OCI-LY7 (cell line): ENCODE results near the gene RFX8. TPM values are rescaled to one million over a fixed set of nuclear protein-coding genes. Genes with fewer than 3 reads are reported as not detected.
A peak's percentile ranks its signal among the peaks of the same experiment; 100 is the strongest.

Source experiments
- Bru-seq: library from RNA; stranded (reverse); fragments of 400-500 nt; gene quantifications from one replicate; lab custom pipeline; 2021; lab: Mats Ljungman, UMichigan
- BruChase-seq, 2 experiments: library from RNA; stranded (reverse); fragments of 400-500 nt; gene quantifications; one replicate each; lab custom pipeline; 2021; lab: Mats Ljungman, UMichigan
- BruUV-seq: library from RNA; stranded (reverse); fragments of 400-500 nt; replicated peaks from 2 replicates; lab custom pipeline; 2021; lab: Mats Ljungman, UMichigan
- CTCF ChIA-PET: fragments of 300-600 bp; sonication (Branson Sonifier 250); formaldehyde crosslinking; loops from one replicate; lab custom pipeline; 2022; ENCODE audit warnings: antibody characterized with exemption; ENCODE audit not compliant: unreplicated experiment; lab: Charles Lee
- POLR2A ChIA-PET: fragments of 300-600 bp; sonication (Branson Sonifier 250); formaldehyde crosslinking; loops from one replicate; lab custom pipeline; 2022; ENCODE audit warnings: antibody characterized with exemption; lab: Charles Lee
- DNase-seq: peaks from one replicate; pipeline ENCODE4 v3.0.0-alpha.2; 2015; ENCODE audit warnings: low spot score
- H2AFZ ChIP-seq: fragments of 200-600 bp; sonication (generic), shearing (Covaris generic); 2 replicates; pipeline ENCODE4 v1.6.1; 2014; ENCODE audit warnings: mild to moderate bottlenecking, antibody characterized with exemption, low read length, moderate library complexity
- H3K27ac ChIP-seq: fragments of 200-600 bp; sonication (generic); 2 replicates; pipeline ENCODE4 v1.5.1; 2014; ENCODE audit warnings: mixed run types, low read depth, mild to moderate bottlenecking, moderate library complexity, low read length, inconsistent platforms; ENCODE audit not compliant: poor library complexity, severe bottlenecking
- H3K36me3 ChIP-seq: fragments of 200-600 bp; sonication (generic); 2 replicates; pipeline ENCODE4 v1.6.1; 2014; ENCODE audit warnings: mild to moderate bottlenecking, antibody characterized with exemption, low read length, moderate library complexity, mixed read lengths; ENCODE audit not compliant: insufficient read depth
- H3K4me1 ChIP-seq: fragments of 200-600 bp; sonication (generic); 2 replicates; pipeline ENCODE4 v1.5.1; 2014; ENCODE audit warnings: mild to moderate bottlenecking, low read length; ENCODE audit not compliant: insufficient read depth, poor library complexity, severe bottlenecking
- H3K4me2 ChIP-seq: fragments of 200-600 bp; sonication (generic); 2 replicates; pipeline ENCODE4 v1.6.1; 2014; ENCODE audit warnings: mild to moderate bottlenecking, low read length
- H3K4me3 ChIP-seq: fragments of 200-600 bp; sonication (generic); 2 replicates; pipeline ENCODE4 v1.5.1; 2014; ENCODE audit warnings: mild to moderate bottlenecking, low read depth, low read length; ENCODE audit not compliant: poor library complexity, severe bottlenecking
- H3K79me2 ChIP-seq: fragments of 200-600 bp; sonication (generic); 2 replicates; pipeline ENCODE4 v1.6.1; 2016; ENCODE audit warnings: low read depth, mild to moderate bottlenecking, low read length, moderate library complexity, mixed read lengths; ENCODE audit not compliant: insufficient read depth
- H3K9me2 ChIP-seq: fragments of 200-600 bp; sonication (generic); 2 replicates; pipeline ENCODE4 v1.6.1; 2016; ENCODE audit warnings: mild to moderate bottlenecking, low read length, mixed read lengths; ENCODE audit not compliant: insufficient read depth
- H3K9me3 ChIP-seq: fragments of 200-600 bp; sonication (generic); 2 replicates; pipeline ENCODE4 v1.6.1; 2014; ENCODE audit warnings: mild to moderate bottlenecking, mixed run types, low read length, mixed read lengths
- H4K20me1 ChIP-seq: fragments of 200-600 bp; sonication (generic); 2 replicates; pipeline ENCODE4 v1.6.1; 2014; ENCODE audit warnings: mild to moderate bottlenecking, antibody characterized with exemption, low read length, moderate library complexity, mixed read lengths; ENCODE audit not compliant: insufficient read depth
- EZH2phosphoT487 ChIP-seq: fragments of 200-600 bp; sonication (generic); IDR thresholded peaks from 2 replicates; pipeline ENCODE4 v1.6.1; 2018; ENCODE audit warnings: low read depth, borderline replicate concordance, mild to moderate bottlenecking, mixed run types, antibody characterized with exemption, low read length, moderate library complexity, mixed read lengths
- intact Hi-C: fragments of 100-400 bp; cut with micrococcal nuclease; formaldehyde crosslinking; loops from one replicate; pipeline ENCODE4 v1.10.0; 2022; ENCODE audit not compliant: unreplicated experiment
- long read RNA-seq: library from polyadenylated mRNA; stranded (forward); transcript quantifications from one replicate; pipeline ENCODE4 v2.0.0, GENCODE V29; 2022
- total RNA-seq, 2 experiments: library from RNA; depleted of rRNA in 1 of 2; stranded (reverse); fragments of >200 nt in 1 of 2; shearing (Covaris generic) in 1 of 2; gene quantifications; 2 replicates each; pipeline ENCODE4 v1.2.3, GENCODE V29; 2014 to 2022
- TF ChIP-seq, protein P1 (sequence below): fragments of 200-600 bp; sonication (generic); conservative IDR thresholded peaks from 2 replicates; pipeline ENCODE4 v1.5.1; 2014; ENCODE audit warnings: mild to moderate bottlenecking, antibody characterized with exemption, low read length, moderate library complexity, mixed read lengths

RFX8 gene
- total RNA-seq (2014; rRNA removed; shearing (Covaris generic)), result not detected in 2 replicates
- not detected in 2 replicates for total RNA-seq (2022)
- not detected for Bru-seq, nascent RNA
- BruChase-seq, experiment 1, labeled RNA remaining after a 6-hour chase, result not detected
- not detected for BruChase-seq, experiment 2, labeled RNA remaining after a 2-hour chase
- long read RNA-seq, result 0 reads

DNA sequence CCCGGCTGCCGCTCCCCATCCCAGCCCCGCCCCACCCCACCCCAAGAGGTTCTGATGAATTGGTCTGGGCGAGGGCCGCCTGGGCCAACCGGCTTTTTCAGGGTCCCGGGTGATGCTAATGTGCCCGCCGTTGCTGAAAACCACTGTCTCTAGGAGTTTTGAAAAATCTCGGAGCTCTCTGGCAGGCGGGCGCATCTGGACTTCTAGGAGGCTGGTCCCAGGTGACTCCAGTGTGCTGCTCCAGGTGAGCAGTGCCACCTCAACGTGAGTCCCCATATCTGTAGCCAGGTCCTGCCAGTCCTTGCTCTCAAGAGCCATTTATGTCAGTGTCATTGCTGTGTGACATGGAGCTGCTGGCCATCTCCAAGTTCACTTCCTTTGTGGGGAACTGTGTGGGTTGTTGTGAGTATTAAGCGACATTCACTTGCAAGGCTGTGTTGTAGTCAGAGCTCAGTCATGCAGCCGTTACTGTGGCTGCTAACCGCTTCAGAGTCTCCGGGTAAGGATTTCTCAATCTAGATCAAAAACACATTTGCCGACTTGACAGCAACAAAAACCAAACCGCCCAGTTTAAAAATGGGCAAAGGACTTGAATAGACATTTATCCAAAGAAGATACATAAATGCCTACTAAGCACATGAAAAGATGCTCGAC, at the start of gene RFX8:
Gene RFX8 (minus strand): TSS at position 382 of the 654 bp plus-strand sequence. CDS start 8,264 bp downstream, outside the sequence.
- BruUV-seq, result no TSS peak
- TF ChIP-seq, protein P1, sequence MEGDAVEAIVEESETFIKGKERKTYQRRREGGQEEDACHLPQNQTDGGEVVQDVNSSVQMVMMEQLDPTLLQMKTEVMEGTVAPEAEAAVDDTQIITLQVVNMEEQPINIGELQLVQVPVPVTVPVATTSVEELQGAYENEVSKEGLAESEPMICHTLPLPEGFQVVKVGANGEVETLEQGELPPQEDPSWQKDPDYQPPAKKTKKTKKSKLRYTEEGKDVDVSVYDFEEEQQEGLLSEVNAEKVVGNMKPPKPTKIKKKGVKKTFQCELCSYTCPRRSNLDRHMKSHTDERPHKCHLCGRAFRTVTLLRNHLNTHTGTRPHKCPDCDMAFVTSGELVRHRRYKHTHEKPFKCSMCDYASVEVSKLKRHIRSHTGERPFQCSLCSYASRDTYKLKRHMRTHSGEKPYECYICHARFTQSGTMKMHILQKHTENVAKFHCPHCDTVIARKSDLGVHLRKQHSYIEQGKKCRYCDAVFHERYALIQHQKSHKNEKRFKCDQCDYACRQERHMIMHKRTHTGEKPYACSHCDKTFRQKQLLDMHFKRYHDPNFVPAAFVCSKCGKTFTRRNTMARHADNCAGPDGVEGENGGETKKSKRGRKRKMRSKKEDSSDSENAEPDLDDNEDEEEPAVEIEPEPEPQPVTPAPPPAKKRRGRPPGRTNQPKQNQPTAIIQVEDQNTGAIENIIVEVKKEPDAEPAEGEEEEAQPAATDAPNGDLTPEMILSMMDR, result no peak
- TF ChIP-seq EZH2phosphoT487, result no peak
- POLR2A ChIA-PET, result no interaction called here
- Histone ChIP-seq H2AFZ (no peak within 1 kb of the TSS), H3K27ac (no peak within 1 kb of the TSS), H3K4me1 (no peaks in the 10 kb centered on the region), H3K36me3 (no peaks in the 10 kb centered on the region), H3K4me3 (no peak within 1 kb of the TSS), H3K79me2 (no peaks in the 10 kb centered on the region), H3K4me2 (no peak within 1 kb of the TSS), H3K9me3 (no peaks in the 10 kb centered on the region), H4K20me1 (no peaks in the 10 kb centered on the region), H3K9me2 (no peaks in the 10 kb centered on the region)
- CTCF ChIA-PET, result no interaction called here
- no peak for DNase-seq
- intact Hi-C loops, result no loop called here

DNA sequence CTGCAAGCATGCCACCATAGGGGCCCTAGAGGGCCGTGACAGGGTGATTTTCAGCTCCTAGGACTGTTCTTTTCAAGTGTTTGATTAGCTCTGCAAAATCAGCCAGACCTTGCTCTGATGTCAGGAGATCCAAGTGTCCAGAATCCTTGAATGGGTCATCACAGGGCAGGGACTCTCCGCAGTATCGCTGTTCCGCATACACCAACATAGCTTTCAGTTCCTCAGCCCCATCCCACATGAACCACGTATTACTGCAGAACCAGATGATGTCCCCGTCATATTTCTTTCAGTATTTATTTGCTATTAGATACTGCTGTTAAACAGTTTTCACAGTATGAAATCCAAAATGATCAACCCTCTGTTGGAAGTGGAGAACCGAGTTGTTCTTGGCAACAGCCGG, 46.6 kb upstream of the RFX8 start:
- Histone ChIP-seq H3K79me2 (no peaks in the 10 kb centered on the region), H3K36me3 (no peaks in the 10 kb centered on the region), H3K9me2 (no peaks in the 10 kb centered on the region), H3K4me3 (no peak overlapping the region), H4K20me1 (no peaks in the 10 kb centered on the region), H3K9me3 (no peaks in the 10 kb centered on the region), H3K4me2 (no peak overlapping the region), H3K4me1 (no peaks in the 10 kb centered on the region), H3K27ac (no peak overlapping the region), H2AFZ (no peak overlapping the region)
- intact Hi-C loops, result no loop called here
- POLR2A ChIA-PET, result no interaction called here
- no peak for DNase-seq
- BruUV-seq, result no TSS peak
- no peak for TF ChIP-seq EZH2phosphoT487
- TF ChIP-seq, protein P1, result no peak
- CTCF ChIA-PET, result no interaction called here

DNA sequence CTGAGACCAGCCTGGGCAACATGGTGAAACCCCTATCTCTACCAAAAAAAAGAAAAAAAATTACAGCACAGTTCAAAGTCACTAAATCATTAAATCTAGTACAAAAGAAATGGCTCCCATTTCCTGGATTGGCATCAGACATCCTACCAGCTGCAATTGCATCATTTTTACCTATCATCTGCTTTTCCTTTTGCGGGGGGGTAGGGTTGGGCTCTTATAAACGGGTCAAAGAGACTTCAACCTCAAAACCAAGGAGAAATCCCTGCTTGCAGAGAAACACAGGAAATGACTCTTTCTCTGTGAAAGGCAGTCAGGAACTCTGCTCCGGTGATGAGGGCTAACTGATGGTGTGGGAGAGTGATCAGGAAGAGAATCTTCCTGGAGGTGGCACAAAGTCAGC, 45.3 kb upstream of the RFX8 start:
- Histone ChIP-seq H3K36me3 (no peaks in the 10 kb centered on the region), H3K27ac (no peak overlapping the region), H3K9me2 (no peaks in the 10 kb centered on the region), H2AFZ (0 out of 2 replicates have a peak overlapping the region, but pooled peaks have one; percentile 14), H3K4me2 (no peak overlapping the region), H3K4me3 (no peak overlapping the region), H3K79me2 (no peaks in the 10 kb centered on the region), H3K9me3 (no peaks in the 10 kb centered on the region), H4K20me1 (no peaks in the 10 kb centered on the region), H3K4me1 (no peaks in the 10 kb centered on the region)
- no peak for TF ChIP-seq EZH2phosphoT487
- TF ChIP-seq, protein P1, result no peak
- no peak for DNase-seq
- ChIA-PET POLR2A (interaction anchor here (0.7 kb wide), 1 partner anchor 267 kb away, joined by 5 read pairs; no protein-coding TSS in a partner anchor), CTCF (no interaction called here)
- intact Hi-C loops, result no loop called here
- BruUV-seq, result no TSS peak
